NK-92 (cell line): ENCODE results near the gene UQCC2.

Experiments
- DNase-seq: peaks from one replicate; lab custom pipeline; 2025; ENCODE audit not compliant: unreplicated experiment; lab: John Stamatoyannopoulos, UW

The UQCC2 gene

GRCh38 chr6:33744001-33744848 lies 32.7 kb upstream of the UQCC2 start:
- DNase-seq, result peak; percentile 11

- DNase-seq, result no peak
Measured at GRCh38 chr6:33742837-33743236, 31.3 kb upstream of the UQCC2 start.

- no peak for DNase-seq
Measured at GRCh38 chr6:33742092-33742491, 30.6 kb upstream of the UQCC2 start.

DNA sequence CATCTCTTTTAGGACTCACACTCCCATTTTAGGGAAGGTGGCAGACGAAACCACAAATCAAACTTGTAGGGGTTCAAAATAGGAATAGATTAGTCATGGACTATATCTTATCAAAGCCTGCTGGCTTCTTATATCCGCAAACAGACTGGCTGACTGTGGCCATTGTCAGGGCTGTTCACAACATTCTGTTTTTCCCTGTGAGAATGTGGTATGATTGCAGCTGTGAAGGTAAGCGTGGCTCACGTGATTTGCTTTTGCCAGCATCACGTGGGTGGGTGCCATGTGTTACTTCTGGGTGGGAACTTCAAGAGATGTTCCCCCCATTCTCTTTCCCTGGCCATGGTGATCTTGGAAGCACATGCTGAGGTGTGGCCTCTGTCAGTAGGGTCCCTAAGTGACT lies 29.3 kb upstream of the UQCC2 start:
- DNase-seq, result no peak

GRCh38 chr6:33740204-33740608 lies 28.7 kb upstream of the UQCC2 start:
- no peak for DNase-seq

DNA sequence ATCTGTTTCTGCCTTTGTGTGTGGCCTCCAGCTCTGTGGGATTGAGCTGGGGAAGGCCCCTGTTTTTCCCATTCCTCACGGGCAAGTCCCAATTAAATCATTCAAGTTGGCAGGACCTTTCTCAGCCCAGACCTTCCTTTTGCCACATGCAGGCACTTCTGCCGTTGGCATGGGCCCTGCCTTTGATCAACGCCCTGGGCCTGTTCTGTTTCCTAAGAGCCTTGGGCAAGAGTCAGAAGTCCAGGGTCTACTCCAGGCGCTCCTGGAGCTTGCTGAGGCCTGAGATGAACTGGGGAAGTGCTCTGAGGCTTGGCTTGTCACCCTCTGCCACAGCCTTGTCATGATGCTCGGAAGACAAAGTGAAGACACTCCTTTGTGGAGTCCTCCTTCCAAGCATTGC lies 28.1 kb upstream of the UQCC2 start:
- DNase-seq, result no peak

DNA sequence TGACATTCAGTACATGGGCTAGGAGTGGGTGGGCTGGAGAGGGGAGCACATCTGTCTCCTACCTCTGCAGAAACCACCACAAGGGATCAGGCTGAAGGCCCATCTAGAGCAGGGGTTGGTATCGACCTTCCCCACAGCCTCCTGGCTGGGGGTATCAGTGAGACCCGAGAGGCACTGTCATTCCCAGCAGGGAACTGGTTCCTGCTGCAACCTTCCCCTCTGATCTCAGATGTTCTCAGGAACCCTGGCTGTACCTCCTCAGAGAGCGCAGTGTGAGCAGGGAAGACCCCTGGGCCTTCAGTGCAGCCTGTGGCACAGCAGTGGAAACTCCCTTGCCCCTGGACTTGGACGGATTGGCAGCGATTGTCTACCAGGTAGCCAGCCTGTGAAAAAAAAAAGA lies 27.4 kb upstream of the UQCC2 start:
- DNase-seq, result no peak

DNA sequence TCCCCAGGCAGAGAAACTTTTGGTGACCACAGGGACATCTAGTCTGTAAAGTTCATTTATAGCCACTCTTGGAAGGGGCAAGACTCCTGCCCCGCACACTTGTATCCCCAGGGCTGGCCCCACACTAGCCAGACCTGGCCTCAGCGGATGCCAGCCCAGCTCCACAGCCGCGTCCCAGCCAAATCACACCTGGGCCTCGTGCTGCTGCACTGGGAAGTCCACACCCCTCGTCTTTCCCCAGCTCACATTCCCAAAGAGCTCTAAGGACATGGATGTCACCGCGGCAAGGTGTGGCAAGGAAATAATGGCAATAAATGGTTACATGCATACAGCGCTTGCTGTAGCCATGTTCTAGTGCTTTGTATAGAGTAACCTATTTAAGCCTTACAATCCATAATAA lies 26.7 kb upstream of the UQCC2 start:
- no peak for DNase-seq

DNA sequence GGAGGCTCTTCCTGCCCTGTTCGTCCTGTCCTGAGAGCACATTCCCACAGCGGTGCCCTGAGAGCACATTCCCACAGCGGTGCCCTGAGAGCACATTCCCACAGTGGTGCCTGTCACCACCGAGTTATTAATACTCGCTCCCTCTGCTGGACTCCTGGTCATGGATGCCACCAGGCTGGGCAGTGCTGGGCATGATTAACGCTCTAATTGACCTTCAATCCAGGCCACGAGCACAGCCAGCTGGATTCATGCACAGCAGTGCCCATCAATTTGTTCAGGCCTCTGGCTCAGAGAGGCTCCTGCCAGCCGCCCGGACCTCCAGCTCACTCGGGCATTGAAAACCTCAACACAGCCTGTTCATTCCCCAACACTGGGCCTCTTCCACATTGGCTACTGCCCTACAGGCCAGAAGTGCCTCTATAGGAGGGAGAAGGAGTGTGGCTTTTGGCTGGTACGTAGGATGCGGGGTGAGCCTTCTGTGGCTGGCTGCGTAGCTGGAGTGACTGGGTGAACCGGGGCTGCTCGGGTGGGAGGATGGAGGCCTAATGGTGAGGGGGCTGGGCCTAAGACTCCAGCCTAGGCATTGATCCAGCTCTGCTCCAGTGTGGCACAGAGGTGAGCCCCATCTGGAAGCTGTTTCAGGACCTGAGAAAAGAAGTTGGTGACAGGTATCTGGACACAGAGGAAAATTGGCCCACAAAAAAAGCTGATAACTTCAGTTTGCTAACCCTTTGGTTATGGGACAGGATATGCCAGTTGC lies 25.9 kb upstream of the UQCC2 start:
- no peak for DNase-seq

- no peak for DNase-seq
Measured at GRCh38 chr6:33735216-33735615, 23.7 kb upstream of the UQCC2 start.

- no peak for DNase-seq
Measured at GRCh38 chr6:33733709-33734007, 22.2 kb upstream of the UQCC2 start.

DNA sequence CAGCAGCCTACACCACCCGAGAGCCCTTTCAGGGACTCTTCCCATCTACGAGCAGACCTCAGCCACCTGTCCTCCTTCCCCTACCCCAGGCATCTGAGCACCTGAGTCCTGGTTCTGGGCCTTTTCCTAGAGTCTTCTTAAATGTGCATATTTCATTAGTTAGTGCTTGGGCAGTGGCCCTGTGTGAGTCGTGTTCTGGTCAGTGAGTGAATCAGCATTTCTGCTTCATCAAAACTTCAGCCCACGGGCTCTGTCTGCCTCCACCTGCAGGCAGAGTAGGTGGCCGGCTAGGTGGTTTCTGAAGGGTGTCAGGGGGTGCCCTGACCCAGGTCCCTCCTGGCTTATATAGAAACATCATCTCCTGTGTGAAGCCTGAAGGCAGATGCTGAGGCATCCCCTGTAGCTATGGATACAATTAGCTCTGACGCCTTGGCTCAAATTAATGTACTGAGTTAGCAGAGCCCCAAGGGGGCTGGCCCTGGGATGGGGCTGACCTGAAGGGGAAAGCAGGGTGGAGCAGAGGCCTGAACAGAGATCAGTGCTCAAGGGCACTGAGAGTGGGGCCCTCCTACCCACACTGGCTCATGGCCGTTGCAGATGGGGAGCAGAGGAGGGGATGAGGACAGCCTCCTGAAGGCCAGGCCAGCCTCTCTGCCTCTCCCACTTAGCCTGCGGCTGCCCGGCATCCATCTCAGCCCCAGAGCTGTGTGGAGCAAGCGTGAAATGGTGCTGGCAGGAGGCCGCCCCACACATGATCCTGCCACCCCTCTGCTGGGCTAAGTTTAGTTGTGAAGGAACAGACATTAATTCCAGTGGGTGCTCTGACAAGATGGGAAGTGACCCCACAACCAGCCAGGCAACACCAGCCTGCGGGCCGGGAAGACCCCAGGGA lies 21.6 kb upstream of the UQCC2 start:
- DNase-seq, result no peak

- DNase-seq, result no peak
Measured at GRCh38 chr6:33732385-33732784, 20.9 kb upstream of the UQCC2 start.

GRCh38 chr6:33731751-33732282 lies 20.3 kb upstream of the UQCC2 start:
- DNase-seq, result no peak

DNA sequence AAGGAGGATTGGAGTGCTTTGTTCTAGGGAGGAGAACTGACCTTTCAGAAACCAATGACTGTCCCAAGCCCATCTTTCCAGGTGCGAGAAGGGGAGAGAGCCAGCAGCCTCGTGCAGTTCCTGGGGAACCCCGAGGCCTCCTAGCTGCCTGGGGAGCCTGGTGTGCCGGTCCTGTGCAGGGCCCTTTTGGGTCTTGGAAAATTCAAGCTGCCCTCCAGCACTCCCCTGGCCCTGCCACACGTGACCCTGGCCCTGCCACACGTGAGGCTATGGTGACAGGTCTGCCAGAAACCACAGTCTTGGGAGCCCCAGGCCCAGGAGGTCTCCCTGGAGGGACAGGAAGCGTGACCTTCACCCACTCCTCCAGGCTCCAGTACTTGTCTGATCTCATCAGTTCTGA lies 19.5 kb upstream of the UQCC2 start:
- DNase-seq, result no peak

DNA sequence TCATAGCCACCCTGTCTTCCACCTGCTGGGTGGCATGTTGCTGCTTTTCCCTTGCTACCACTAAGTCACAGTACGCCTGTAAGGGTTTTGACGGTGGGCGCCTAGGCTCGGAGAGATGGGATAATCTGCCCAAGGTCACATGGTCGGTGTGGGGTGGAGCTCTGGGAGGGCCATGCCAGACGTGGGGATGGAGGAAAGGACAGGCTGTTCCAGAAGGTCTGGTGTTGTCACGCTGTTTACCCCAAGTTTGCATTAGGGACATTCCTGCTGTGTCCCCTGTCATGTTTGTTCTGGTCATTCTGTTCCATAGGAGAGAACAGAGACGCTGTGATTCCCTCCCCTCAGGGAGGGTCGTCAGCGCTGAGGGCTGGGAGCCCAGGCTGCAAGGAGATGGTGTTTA lies 19.1 kb upstream of the UQCC2 start:
- no peak for DNase-seq

DNA sequence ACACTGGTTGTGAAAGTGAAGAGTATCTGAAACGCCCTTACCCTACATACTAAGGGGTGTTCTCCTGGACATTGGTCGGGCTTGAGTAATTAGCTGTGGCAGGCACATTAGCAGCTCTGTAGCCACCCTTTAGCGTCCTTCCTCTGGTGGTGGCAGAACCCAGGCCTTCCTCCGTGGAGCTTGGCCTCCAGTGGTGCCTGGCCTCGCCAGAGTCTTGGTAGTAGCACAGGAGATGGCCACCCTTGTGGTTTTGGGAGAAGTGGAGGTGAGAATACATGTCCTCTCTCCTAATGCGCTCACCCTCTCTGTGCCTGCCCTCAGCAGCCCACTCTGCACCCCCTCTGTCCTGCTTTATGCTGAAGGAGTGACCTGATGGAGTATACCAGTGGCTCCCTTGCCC lies 17.6 kb upstream of the UQCC2 start:
- no peak for DNase-seq

GRCh38 chr6:33728438-33728837 lies 16.9 kb upstream of the UQCC2 start:
- no peak for DNase-seq

GRCh38 chr6:33727932-33728331 lies 16.4 kb upstream of the UQCC2 start:
- no peak for DNase-seq

DNA sequence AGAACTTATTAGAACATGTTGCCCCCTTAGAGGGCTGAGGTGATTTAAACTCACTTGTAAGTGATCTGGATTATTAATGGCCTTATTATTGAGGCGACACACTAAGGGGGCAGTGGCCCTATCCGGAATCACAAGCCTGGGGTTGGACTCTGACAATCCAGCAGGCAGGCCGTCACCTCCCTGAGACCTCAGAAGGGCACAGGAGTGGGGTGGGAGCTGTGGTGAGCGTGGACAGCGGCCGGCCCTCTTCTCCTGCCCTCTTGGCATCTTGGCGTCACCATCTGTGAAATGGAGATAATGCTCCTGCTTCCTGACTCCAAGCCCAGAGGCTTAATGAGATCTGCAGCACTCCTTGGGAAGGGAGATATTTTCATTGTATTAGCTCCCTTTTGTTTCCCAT lies 15.6 kb upstream of the UQCC2 start:
- no peak for DNase-seq

DNA sequence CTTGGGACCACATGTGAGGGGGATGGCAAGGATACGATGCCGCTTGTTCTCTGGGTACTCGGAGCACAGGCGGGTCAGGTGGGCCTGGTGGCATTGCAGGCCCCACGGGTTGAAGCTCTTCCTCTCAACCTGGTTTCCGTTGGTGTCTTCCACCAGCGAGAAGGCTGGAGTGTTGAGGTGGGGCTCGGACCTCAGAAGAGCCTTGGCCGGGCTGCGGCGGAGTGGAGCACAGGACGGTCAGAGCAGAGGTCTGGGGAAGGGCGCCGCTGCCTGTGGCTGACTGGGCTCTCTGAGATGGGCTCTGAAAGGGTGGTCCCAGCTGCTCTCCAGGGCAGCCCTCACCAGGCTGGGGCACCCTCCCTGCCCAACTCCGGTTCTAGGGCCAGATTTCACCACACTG lies 15.2 kb upstream of the UQCC2 start:
- DNase-seq, result no peak
